Suprapubic skin (tissue), 4 donors: ENCODE data around the gene CHAMP1.

Experiments used
- CTCF ChIP-seq, 2 donors: fragments of 200-600 bp in 1 of 2; fragments of 450-650 bp in 1 of 2; sonication (generic) in 1 of 2; IDR thresholded peaks; one replicate each; pipeline ENCODE4 v1.5.1; 2016 to 2019; ENCODE audit warnings: antibody characterized with exemption in 2 of 2, mild to moderate bottlenecking in 1 of 2, moderate library complexity in 1 of 2
- EP300 ChIP-seq: sonication (generic); formaldehyde crosslinking; IDR thresholded peaks from one replicate; pipeline ENCODE4 v1.6.1; 2017; ENCODE audit warnings: antibody characterized with exemption
- POLR2A ChIP-seq, 2 donors: fragments of 450-650 bp; IDR thresholded peaks; one replicate each; pipeline ENCODE4 v1.6.1; 2017; ENCODE audit warnings: antibody characterized with exemption in 2 of 2, mild to moderate bottlenecking in 2 of 2, moderate library complexity in 2 of 2
- POLR2AphosphoS5 ChIP-seq, 3 donors: sonication (generic); formaldehyde crosslinking; IDR thresholded peaks; one replicate each; pipeline ENCODE4 v1.6.1; 2017; ENCODE audit warnings: antibody characterized with exemption in 3 of 3

GRCh38 chr13:114286808-114287207 lies 27.5 kb upstream of the CHAMP1 start:
- TF ChIP-seq POLR2A (IDR thresholded peaks at IDR 0.05): no peak
- TF ChIP-seq CTCF (IDR thresholded peaks at IDR 0.05): no peak
- TF ChIP-seq EP300: no peak
- no peak for TF ChIP-seq POLR2AphosphoS5 (IDR thresholded peaks at IDR 0.05)
